Femur (tissue), 1 donor: Measurements from ENCODE around the gene DPH1.

ENCODE experiments used
- DNase-seq: peaks from one replicate; pipeline ENCODE4 v3.0.0-alpha.2; 2017

The DPH1 gene

DNA sequence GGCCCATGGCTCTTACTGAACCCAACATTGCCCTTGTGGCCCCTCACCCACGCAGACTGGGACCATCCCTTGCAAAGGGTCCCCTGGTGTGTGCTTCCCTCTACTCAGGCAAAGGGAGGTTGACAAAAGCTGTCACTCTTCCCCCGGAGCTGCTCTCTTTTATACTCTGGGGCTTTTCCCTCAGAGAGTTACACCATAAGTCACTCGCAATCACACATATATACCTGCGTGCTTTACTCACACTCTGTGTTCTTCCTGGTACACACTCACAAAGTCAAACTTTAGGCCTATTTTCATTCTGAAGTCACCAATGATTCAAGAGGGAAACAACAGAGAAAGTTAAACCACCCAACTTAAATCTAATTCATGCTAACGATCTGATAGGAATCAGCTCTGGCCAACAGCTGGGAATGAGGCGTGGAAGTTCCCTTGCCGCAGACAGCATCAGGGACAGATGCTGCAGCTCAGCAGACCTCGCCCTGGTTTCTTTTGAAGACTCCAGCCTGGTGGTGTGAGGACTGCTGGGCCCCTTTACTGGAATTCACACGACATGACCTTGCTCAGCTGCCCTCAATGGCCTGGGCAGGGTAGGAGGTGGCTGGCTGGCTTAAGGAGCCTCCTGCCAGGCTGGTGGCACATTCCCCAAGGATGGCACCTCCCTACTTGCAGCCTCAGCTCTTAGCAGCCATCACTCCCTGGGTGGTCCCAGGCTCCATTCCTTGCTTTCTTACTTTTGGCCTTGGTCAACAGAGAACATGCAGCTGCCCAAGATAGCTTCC lies 52.2 kb downstream of the DPH1 start:
- DNase-seq, result no peak

DNA sequence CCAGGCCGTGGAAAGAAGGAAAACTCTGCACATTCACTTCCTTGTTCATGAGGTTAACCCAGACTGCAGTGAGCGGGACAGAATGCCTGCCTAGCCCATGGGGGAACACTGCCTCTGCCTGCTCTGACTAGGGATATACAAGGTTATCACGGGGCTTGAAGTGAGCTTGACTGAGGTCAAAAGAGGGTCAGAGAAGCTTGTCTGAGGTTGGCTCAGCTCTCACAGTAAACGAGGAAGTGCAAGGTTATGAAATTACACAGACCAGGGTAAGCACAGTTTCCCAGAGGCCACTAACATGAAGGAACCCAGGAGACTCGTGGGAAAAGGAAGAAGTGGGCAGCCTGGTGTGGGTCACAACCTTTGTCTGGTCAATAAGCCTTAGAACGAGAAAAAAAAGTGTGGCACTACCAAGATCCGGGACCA lies 53.7 kb downstream of the DPH1 start:
- no peak for DNase-seq

DNA sequence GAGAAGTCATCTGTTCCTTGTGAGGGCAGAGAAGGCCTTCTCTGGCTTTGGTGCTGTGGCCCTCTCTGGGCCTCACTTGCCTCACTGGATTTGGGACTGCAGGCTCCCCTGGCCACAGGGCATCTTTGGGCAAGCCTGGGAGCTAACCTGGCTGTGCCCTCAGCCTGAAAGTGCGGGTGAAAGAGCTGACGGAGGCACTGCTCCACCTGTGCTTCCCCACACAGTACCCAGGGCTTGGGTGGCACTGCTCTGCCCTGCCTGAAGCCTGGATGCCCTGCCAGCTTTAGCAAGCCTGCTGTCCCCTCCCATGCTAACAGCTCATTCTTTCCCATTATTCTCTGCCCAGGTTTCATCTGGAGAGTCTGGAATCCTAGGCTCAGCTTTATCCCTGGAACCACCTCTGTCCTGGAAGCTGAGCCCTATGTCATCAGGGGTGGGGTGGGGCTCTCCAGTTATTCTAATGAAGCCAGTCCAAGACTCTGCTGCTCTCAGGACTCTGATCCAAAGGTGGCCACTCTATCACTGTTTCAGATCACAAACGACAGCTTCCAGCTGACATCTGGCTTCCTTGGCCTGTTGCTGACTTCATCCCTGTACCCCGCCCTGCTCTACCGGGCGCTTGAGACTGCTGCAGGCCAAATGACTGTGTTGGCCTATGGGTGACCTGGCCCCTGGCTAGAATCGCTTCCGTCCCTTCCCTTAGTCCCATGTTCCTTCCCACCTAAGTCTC lies 54.2 kb downstream of the DPH1 start:
- DNase-seq, result peak; percentile 83

DNA sequence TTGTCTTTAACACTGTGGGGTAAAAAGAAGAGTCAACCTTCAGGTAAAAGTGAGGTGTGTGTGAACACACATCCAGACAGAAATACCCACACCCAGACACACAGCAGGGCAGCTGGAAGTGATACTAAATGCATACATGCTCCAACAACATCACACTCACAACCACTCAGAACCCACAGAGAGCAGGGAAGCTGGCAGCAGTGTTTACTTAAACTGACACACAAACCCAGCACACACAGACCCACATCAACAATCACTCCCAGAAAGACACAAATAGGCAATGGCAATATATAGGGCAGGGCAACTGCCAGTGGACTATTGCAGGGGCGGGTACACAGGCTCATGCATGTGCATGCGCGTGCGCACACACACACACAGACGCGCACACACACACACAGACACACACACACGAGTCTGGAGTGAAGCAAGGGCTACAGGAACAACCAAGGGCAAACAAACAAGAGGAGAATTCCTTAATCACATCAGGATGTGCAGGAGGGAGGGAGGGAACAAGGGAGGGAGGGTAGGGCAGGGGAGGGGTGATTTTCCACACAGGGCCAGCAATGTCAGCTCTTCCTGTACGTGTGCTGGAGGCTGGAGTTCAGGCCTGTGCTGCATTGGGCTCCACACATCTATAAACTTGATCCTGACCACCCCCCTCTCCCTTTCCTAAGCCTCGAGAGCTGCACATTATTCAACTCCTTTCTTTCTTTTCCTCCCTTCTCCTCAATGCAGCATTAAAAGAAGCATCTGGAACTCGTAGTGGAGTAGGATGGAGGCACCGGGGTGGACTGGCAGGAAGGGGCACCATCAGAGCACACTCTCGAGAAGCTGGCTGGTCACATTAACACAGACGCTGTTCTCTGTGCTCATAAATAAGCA lies 55.1 kb downstream of the DPH1 start:
- DNase-seq, result peak; percentile 87

DNA sequence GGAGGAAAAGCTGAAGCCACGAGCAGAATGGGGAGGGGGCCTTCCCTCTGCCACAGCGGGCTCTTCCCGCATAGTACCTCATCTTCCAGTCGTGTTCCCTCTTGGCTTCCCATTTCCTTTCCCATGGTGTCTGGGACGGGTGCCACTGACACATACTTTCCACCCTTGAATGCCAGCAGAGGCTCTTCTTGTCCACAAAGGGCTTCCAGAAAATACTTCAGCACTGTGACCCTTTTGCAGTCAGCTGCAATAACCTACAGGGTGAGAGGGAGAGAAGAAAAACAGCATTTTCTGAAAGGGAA lies 55.6 kb downstream of the DPH1 start:
- DNase-seq, result peak; percentile 88

DNA sequence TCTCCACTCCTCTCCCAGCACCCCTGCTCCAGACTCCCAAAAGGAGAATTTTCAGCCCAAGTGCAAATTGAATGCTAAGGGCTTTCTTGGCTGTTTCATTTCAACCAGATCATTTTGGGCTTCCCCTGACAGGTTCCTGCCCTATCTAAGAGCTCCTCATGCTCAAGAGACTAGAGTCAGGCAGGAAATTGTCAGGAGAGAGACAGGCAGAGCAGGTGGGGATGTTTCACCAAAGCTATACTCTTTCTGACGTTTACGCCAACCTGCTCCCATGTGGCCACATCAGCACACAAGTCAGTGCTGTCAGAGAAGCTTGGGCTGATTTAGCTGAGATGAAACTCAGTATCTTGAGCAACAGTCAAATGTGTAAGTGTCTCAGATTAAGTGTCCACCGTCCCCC lies 56.4 kb downstream of the DPH1 start:
- DNase-seq, result no peak

DNA sequence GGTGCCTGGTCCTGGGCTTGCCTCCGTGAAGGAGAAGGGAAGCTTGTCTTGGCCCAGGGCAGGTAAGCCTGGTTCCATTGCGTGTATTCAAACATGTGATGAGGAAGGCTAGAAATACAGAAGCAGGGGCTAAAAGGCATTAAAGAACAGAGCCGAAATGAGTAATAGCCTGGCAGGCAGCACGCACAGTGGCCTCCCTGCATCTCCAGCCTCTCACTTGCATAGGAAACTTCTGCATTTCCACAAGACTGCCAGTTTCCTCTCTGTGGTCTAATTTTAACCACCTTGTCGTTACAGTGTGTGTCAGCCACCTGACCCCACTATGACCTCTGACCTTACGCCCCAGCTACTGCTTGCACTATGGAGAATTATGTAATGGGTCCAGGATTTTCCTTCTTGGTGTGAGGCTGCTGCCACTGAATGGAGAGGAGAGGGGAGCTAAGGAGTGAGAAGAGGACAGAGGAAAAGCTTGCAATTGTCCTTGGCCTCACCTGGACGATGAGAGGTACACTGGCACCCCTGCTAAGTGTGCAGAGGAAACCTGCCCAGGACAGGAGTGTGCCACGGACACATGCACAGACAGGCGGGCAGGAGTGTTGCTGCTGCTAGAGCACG lies 57.8 kb downstream of the DPH1 start:
- DNase-seq, result peak; percentile 79

DNA sequence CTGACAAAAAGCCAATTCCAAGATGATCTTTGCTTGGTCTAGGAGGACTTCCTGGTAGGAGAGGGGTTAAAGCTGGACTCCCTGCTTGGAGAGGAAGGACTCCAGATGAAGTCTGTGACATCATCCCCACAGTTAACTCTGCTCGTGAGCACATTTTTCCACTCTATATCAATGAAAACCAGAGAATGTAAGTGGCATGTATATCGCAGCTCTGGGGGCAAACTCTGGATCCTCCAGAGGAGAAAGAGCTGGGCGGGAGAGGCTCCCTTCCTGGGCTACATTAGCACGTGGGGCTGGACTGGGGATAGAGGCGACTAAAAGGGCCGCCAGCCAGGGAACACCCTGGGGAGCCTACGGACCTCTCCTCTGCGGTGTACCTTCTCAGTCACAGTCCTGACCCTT lies 59.1 kb downstream of the DPH1 start:
- peak; percentile 64 for DNase-seq

DNA sequence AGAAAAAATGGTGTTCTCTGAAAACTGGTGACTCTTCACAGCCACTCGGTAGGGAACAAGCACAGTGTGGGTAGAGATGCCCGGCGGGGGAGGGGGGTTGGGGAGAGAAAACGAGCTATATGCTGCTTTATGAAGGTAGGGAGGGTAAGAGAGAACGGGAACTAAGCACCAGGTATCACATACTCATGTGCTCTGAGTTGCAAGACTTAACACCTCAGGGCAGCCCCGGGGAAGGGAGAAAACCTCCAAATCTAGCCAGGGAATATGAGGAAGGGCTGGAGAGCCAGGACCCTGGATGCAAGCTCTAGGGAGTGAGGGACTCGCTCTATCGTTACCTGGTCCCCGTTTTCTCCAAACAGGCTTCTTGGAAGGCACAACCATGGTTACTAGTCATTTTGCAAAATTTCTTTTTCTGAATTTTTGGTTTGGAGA lies 60.3 kb downstream of the DPH1 start:
- no peak for DNase-seq

DNA sequence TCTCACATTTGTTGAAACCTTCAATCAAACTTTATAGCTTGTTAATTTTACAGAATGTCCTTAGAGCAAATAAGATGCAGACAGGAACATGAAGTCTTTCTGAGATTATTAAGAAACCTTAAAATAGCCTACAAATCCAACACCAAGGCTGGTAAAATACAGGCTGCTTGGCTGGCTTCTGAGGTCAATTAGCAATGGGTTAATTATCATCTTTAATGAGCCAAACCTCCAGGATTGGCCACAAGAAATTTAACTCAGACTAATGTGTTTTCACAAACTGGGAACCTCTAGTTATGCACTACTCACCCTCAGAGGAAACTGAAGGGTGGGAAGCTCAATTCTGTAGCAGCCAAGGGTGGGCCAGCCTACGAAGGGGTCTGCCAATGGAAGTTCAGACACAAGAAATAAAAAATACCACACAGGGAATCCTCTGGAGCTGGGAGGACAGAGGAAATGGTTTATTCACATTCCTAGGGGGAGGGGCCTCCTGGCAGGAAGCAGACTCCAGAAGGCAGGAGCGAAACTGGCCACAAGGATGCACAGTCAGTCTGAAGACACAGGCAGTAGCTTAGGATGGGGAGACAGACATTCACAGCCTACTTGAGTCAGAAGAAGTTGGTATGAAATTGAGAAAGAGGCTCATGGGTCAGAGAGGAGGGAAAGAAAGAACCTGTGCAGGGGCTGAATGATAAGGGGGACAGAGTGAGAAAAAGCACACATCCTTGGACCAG lies 61.0 kb downstream of the DPH1 start:
- peak; percentile 90 for DNase-seq

DNA sequence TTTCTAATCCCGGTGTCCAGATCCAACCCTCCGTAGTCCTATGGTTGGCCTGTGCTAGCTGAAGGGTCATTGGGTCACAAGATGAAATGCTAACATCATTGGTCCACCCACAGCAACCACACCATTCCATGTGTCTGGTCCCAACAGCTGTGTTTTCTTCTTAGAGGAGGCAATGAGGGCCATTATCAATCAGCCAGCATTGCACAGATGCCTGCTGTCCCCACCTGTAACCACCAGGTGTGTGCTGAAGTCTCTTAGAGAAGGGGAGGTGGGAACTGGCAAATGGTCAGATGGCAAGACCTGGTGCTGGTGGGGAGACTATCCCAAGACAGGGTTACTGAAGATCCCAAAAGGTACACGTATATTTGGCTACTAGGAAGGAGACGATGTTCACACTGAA lies 62.3 kb downstream of the DPH1 start:
- no peak for DNase-seq

DNA sequence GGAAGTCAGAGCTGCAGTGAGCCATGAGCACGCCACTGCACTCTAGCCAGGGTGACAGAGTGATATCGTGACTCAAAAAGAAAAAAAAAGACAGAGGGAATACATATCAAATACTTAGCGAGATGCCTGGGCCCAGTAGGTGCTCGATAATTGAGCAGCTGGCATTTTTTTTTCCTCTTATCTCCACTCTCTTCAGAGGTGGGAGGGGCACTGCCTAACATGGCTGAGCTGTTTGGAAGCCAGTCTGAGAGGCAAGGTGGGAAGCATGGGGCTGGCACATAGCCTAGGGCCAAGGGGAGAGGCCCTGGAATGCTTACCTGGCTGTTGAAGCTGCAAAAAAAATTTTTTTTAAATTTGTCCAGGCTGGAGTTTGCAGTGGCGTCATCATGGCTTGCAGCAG lies 63.4 kb downstream of the DPH1 start:
- no peak for DNase-seq
